HepG2 (cell line): Measurements from ENCODE around the gene PSMB3. TPM values are rescaled to one million over a fixed set of nuclear protein-coding genes. Genes with fewer than 3 reads are reported as not detected.
A peak's percentile ranks its signal among the peaks of the same experiment; 100 is the strongest.

Source experiments
- ATM ChIP-seq: fragments of 450-650 bp; IDR thresholded peaks from 2 replicates; pipeline ENCODE4 v1.7.1; 2017; ENCODE audit warnings: mild to moderate bottlenecking, borderline replicate concordance
- DMAP1 ChIP-seq: IDR thresholded peaks from 2 replicates; pipeline ENCODE4 v1.6.1; 2016
- FOXK2 ChIP-seq: fragments of 450-650 bp; IDR thresholded peaks from 2 replicates; pipeline ENCODE4 v1.6.1; 2016
- GATAD2A ChIP-seq: IDR thresholded peaks from 2 replicates; pipeline ENCODE4 v1.6.1; 2016
- HMGA1 ChIP-seq: sonication (generic); formaldehyde crosslinking; conservative IDR thresholded peaks from 2 replicates; pipeline ENCODE4 v1.4.0; 2020; ENCODE audit warnings: missing genetic modification reagents
- NAIF1 ChIP-seq: sonication (generic); formaldehyde crosslinking; IDR thresholded peaks from 2 replicates; pipeline ENCODE4 v1.5.0; 2020; ENCODE audit warnings: mild to moderate bottlenecking, missing genetic modification reagents, borderline replicate concordance
- NFRKB ChIP-seq: fragments of 450-650 bp; IDR thresholded peaks from 2 replicates; pipeline ENCODE4 v1.6.1; 2017
- POLR2G ChIP-seq: fragments of 200-400 bp; formaldehyde crosslinking; IDR thresholded peaks from 2 replicates; pipeline ENCODE4 v1.6.1; 2018; ENCODE audit warnings: mild to moderate bottlenecking, low read depth, low read length, moderate library complexity
- TAF1 ChIP-seq: sonication (generic); formaldehyde crosslinking; IDR thresholded peaks from 2 replicates; pipeline ENCODE4 v1.4.0; 2020; ENCODE audit warnings: missing genetic modification reagents
- THYN1 ChIP-seq: sonication (generic); formaldehyde crosslinking; IDR thresholded peaks from 2 replicates; pipeline ENCODE4 v1.8.1; 2023; ENCODE audit warnings: low read depth, mild to moderate bottlenecking, moderate library complexity, missing genetic modification reagents, borderline replicate concordance
- YEATS2 ChIP-seq: sonication (generic); formaldehyde crosslinking; IDR thresholded peaks from 2 replicates; pipeline ENCODE4 v1.4.0; 2020; ENCODE audit warnings: missing genetic modification reagents, borderline replicate concordance
- ZFY ChIP-seq: sonication (generic); formaldehyde crosslinking; IDR thresholded peaks from 2 replicates; pipeline ENCODE4 v1.4.0; 2020; ENCODE audit warnings: missing genetic modification reagents
- ZNF33A ChIP-seq: sonication (generic); formaldehyde crosslinking; IDR thresholded peaks from 2 replicates; pipeline ENCODE4 v1.5.1; 2020; ENCODE audit warnings: missing genetic modification reagents, mild to moderate bottlenecking, moderate library complexity, borderline replicate concordance
- ZNF547 ChIP-seq: sonication (generic); formaldehyde crosslinking; IDR thresholded peaks from 2 replicates; pipeline ENCODE4 v1.5.1; 2020; ENCODE audit warnings: mild to moderate bottlenecking, missing genetic modification reagents
- ZNF552 ChIP-seq: sonication (generic); formaldehyde crosslinking; IDR thresholded peaks from 2 replicates; pipeline ENCODE4 v1.9.0; 2022; ENCODE audit warnings: missing genetic modification reagents, mild to moderate bottlenecking, borderline replicate concordance
- ZNF629 ChIP-seq: sonication (generic); formaldehyde crosslinking; conservative IDR thresholded peaks from 2 replicates; pipeline ENCODE4 v1.5.0; 2020; ENCODE audit warnings: missing genetic modification reagents
- ZNF709 ChIP-seq: sonication (generic); formaldehyde crosslinking; IDR thresholded peaks from 2 replicates; pipeline ENCODE4 v1.5.0; 2020; ENCODE audit warnings: mild to moderate bottlenecking, missing genetic modification reagents
- ZNF83 ChIP-seq: sonication (generic); formaldehyde crosslinking; IDR thresholded peaks from 2 replicates; pipeline ENCODE4 v1.4.0; 2020; ENCODE audit warnings: missing genetic modification reagents, mild to moderate bottlenecking, borderline replicate concordance
- ZSCAN29 ChIP-seq: sonication (generic); formaldehyde crosslinking; conservative IDR thresholded peaks from 2 replicates; pipeline ENCODE4 v1.4.0; 2020; ENCODE audit warnings: mild to moderate bottlenecking, missing genetic modification reagents
- polyA plus RNA-seq, 8 experiments: library from polyadenylated mRNA; depleted of rRNA in 3 of 8; stranded (reverse) in 7 of 8; unstranded in 1 of 8; fragments of >200 nt; fragmentation: Illumina TruSeq in 4 of 8; extraction: Trizol in 4 of 8; gene quantifications; 2 replicates each; pipeline versions ENCODE4 v1.2.1 to v1.2.3, GENCODE V29; 2011 to 2016; ENCODE audit warnings: low read depth in 4 of 8, missing spikeins in 1 of 8, mixed read lengths in 1 of 8; ENCODE audit not compliant: insufficient read depth in 1 of 8
- total RNA-seq, 5 experiments: library from RNA; depleted of rRNA; stranded (reverse); fragments of >200 nt; fragmentation: Illumina TruSeq; extraction: Trizol; gene quantifications; 2 replicates each; pipeline ENCODE4 v1.2.3, GENCODE V29; 2016; ENCODE audit warnings: low read depth in 1 of 5
- TF ChIP-seq, protein P1 (sequence below), 2 experiments: sonication (generic) in 1 of 2; formaldehyde crosslinking in 1 of 2; IDR thresholded peaks; 2 replicates each; pipeline versions ENCODE4 v1.4.0 to v1.6.1; 2016 to 2020; ENCODE audit warnings: borderline replicate concordance in 1 of 2, low read depth in 1 of 2, mild to moderate bottlenecking in 1 of 2, missing genetic modification reagents in 1 of 2
- TF ChIP-seq, protein P2 (sequence below): sonication (generic); formaldehyde crosslinking; IDR thresholded peaks from 2 replicates; pipeline ENCODE4 v1.5.0; 2020; ENCODE audit warnings: mild to moderate bottlenecking, missing genetic modification reagents
- TF ChIP-seq, protein P3 (sequence below): IDR thresholded peaks from 2 replicates; pipeline ENCODE4 v1.6.1; 2016; ENCODE audit warnings: missing biosample characterization, missing genetic modification reagents, low read depth
- TF ChIP-seq, protein P4 (sequence below): IDR thresholded peaks from 2 replicates; pipeline ENCODE4 v1.6.1; 2016; ENCODE audit warnings: low read depth, borderline replicate concordance

Gene PSMB3
- total and polyA plus RNA-seq, 2 of the 13 experiments (the other 11 are each of a cell fraction or from before 2014, with no cell fraction given), result 366 to 517 TPM

DNA sequence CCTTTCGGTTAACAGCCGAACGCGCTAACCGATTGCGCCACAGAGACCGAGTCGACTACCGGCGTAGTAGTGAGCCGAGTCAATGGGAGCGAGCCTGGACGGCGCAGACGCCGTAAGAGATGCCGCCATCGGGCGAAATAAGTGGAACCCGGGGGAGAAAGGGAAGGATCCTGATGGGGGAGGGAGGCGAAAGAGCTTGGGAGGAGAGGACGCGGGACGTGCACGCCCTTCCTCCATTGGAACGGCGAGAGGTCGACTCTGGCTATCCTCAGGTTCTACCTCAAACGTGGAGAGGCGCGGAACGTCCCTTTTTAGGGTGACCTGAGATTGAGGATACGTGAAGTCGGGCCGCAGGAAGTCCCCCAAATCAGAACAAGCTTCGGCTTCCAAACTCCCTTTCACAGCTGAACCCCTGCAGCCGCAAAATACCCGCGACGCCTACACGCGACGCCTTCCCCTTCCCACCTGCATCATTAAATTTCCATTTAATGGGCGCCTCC is 683 bp upstream of the PSMB3 start (continued):
- TF ChIP-seq DMAP1 (CRISPR knock-in tag) (no peak), POLR2G (peak; percentile 61; the same call in 1 of the 2 replicates), ZSCAN29 (no peak; the same call in none of the 2 replicates), NFRKB (no peak), TAF1 (CRISPR knock-in tag) (no peak; the same call in 1 of the 2 replicates), ZFY (no peak; the same call in 1 of the 2 replicates), ZNF83 (CRISPR knock-in tag) (no peak), FOXK2 (no peak), ZNF547 (CRISPR knock-in tag) (no peak), HMGA1 (CRISPR knock-in tag) (no peak), ZNF709 (CRISPR knock-in tag) (peak; percentile 87; the same call in 1 of the 2 replicates), ATM (no peak), YEATS2 (CRISPR knock-in tag) (no peak), ZNF629 (CRISPR knock-in tag) (no peak; the same call in 1 of the 2 replicates), THYN1 (no peak), GATAD2A (CRISPR knock-in tag) (peak; percentile 77), ZNF33A (no peak), NAIF1 (peak; percentile 73), ZNF552 (0 out of 2 replicates have a peak, but pooled peaks have one; percentile 43)
- TF ChIP-seq, protein P1, sequence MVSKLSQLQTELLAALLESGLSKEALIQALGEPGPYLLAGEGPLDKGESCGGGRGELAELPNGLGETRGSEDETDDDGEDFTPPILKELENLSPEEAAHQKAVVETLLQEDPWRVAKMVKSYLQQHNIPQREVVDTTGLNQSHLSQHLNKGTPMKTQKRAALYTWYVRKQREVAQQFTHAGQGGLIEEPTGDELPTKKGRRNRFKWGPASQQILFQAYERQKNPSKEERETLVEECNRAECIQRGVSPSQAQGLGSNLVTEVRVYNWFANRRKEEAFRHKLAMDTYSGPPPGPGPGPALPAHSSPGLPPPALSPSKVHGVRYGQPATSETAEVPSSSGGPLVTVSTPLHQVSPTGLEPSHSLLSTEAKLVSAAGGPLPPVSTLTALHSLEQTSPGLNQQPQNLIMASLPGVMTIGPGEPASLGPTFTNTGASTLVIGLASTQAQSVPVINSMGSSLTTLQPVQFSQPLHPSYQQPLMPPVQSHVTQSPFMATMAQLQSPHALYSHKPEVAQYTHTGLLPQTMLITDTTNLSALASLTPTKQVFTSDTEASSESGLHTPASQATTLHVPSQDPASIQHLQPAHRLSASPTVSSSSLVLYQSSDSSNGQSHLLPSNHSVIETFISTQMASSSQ (IDR thresholded peaks at IDR 0.05; ENCODE audit: low read depth), result peak; percentile 41; the same call in 1 of the 2 replicates
- TF ChIP-seq, protein P1 (CRISPR knock-in tag; IDR thresholded peaks at IDR 0.05; ENCODE audit: borderline replicate concordance), result no peak
- TF ChIP-seq, protein P2, sequence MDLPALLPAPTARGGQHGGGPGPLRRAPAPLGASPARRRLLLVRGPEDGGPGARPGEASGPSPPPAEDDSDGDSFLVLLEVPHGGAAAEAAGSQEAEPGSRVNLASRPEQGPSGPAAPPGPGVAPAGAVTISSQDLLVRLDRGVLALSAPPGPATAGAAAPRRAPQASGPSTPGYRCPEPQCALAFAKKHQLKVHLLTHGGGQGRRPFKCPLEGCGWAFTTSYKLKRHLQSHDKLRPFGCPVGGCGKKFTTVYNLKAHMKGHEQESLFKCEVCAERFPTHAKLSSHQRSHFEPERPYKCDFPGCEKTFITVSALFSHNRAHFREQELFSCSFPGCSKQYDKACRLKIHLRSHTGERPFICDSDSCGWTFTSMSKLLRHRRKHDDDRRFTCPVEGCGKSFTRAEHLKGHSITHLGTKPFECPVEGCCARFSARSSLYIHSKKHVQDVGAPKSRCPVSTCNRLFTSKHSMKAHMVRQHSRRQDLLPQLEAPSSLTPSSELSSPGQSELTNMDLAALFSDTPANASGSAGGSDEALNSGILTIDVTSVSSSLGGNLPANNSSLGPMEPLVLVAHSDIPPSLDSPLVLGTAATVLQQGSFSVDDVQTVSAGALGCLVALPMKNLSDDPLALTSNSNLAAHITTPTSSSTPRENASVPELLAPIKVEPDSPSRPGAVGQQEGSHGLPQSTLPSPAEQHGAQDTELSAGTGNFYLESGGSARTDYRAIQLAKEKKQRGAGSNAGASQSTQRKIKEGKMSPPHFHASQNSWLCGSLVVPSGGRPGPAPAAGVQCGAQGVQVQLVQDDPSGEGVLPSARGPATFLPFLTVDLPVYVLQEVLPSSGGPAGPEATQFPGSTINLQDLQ (CRISPR knock-in tag), result peak; percentile 70; the same call in 1 of the 2 replicates
- TF ChIP-seq, protein P3, sequence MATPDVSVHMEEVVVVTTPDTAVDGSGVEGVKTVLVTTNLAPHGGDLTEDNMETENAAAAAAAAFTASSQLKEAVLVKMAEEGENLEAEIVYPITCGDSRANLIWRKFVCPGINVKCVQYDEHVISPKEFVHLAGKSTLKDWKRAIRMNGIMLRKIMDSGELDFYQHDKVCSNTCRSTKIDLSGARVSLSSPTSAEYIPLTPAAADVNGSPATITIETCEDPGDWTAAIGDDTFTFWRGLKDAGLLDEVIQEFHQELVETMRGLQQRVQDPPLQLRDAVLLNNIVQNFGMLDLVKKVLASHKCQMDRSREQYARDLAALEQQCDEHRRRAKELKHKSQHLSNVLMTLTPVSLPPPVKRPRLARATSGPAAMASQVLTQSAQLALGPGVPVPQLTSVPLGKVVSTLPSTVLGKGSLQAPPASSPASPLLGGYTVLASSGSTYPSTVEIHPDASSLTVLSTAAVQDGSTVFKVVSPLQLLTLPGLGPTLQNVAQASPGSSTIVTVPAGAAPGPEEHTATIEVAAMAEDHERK (CRISPR knock-in tag), result 0 out of 2 replicates have a peak, but pooled peaks have one; percentile 55
- TF ChIP-seq, protein P4, sequence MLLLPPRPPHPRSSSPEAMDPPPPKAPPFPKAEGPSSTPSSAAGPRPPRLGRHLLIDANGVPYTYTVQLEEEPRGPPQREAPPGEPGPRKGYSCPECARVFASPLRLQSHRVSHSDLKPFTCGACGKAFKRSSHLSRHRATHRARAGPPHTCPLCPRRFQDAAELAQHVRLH (CRISPR knock-in tag), result peak; percentile 74; the same call in 1 of the 2 replicates
